Stromal cell of bone marrow (primary cell): ENCODE results near the gene RPL31.
A peak's percentile ranks its signal among the peaks of the same experiment; 100 is the strongest.

Experiments used
- DNase-seq: peaks from one replicate; pipeline ENCODE4 v3.0.0-alpha.2; 2012; ENCODE audit warnings: low read depth

The RPL31 gene

GRCh38 chr2:101001691-101002561, at the start of gene RPL31:
RPL31 (plus strand) TSS chr2:101002289; CDS start chr2:101002702, 413 bp downstream.
- DNase-seq, result peak; percentile 95

GRCh38 chr2:100952512-100952911, 49.6 kb upstream of the RPL31 start:
- no peak for DNase-seq

GRCh38 chr2:100953406-100954043, 48.6 kb upstream of the RPL31 start:
- no peak for DNase-seq

- no peak for DNase-seq
Measured at GRCh38 chr2:100954044-100954420, 48.1 kb upstream of the RPL31 start.

GRCh38 chr2:100955226-100955625, 46.9 kb upstream of the RPL31 start:
- DNase-seq, result no peak

GRCh38 chr2:100956081-100956480, 46.0 kb upstream of the RPL31 start:
- no peak for DNase-seq

- DNase-seq, result peak; percentile 94
Measured at GRCh38 chr2:100957996-100958653, 44.0 kb upstream of the RPL31 start.

- no peak for DNase-seq
Measured at GRCh38 chr2:100959225-100959880, 42.7 kb upstream of the RPL31 start.

GRCh38 chr2:100960688-100961087, 41.4 kb upstream of the RPL31 start:
- DNase-seq, result no peak

- DNase-seq, result no peak
Measured at GRCh38 chr2:100962366-100963025, 39.6 kb upstream of the RPL31 start.

GRCh38 chr2:100963026-100963375, 39.1 kb upstream of the RPL31 start:
- no peak for DNase-seq

GRCh38 chr2:100964222-100964621, 37.9 kb upstream of the RPL31 start:
- DNase-seq, result no peak

- no peak for DNase-seq
Measured at GRCh38 chr2:100964681-100965169, 37.4 kb upstream of the RPL31 start.

GRCh38 chr2:100965596-100965995, 36.5 kb upstream of the RPL31 start:
- DNase-seq, result no peak

- DNase-seq, result no peak
Measured at GRCh38 chr2:100967716-100968115, 34.4 kb upstream of the RPL31 start.

- DNase-seq, result no peak
Measured at GRCh38 chr2:100968146-100969145, 33.6 kb upstream of the RPL31 start.

- no peak for DNase-seq
Measured at GRCh38 chr2:100969998-100970397, 32.1 kb upstream of the RPL31 start.

GRCh38 chr2:100971221-100971620, 30.9 kb upstream of the RPL31 start:
- no peak for DNase-seq

GRCh38 chr2:100972452-100972851, 29.6 kb upstream of the RPL31 start:
- no peak for DNase-seq

GRCh38 chr2:100974712-100975520, 27.2 kb upstream of the RPL31 start:
- no peak for DNase-seq
